ENCODE data around the gene CAMTA1.
"Not testable (repeated sequence)": the region's sequence is repeated elsewhere in the genome, so short reads cannot be mapped to it uniquely, and the experiment has no call there.

CAMTA1 gene

DNA sequence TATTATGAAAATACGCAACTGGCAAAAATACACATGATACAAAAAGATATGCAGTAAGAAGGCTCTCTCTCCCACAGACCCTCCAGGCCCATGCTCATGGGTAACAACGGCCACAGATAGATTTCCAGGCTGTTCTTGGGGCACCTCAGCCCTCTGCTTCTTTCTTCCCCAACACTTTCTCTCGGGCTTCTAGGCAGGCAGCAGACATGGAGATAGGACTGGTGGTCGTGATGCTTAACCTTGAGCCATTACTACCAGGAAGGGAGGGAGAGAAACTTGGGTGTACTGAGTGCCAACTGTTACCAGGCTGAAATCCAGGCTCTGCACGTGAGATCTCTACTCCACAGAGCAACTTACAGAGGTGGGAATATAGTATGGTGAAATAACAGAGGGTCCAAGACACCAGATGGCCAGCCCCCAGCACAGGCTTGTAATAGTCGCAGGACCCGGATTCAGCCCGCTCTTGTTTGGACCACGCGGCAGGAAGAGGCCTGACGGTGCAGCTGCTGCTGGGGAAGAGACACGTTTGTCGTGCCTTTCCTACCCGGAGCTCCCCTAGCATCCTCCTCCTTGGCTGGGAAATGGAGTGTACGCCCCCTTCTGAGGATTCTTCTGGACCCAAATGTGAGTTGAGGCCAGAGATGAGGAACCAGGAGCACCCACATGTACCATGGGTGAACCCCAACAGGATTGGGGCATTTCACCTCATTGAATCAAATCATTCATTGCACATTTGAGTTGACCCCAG is 544.8 kb downstream of the CAMTA1 start:
- DNase-seq (ENCODE audit: low read depth in 1 of 2, low spot score in 1 of 2): no peak

GRCh38 chr1:7330726-7331125 is 545.5 kb downstream of the CAMTA1 start:
- not testable (repeated sequence) for DNase-seq (ENCODE audit: low read depth in 1 of 2, low spot score in 1 of 2)

DNA sequence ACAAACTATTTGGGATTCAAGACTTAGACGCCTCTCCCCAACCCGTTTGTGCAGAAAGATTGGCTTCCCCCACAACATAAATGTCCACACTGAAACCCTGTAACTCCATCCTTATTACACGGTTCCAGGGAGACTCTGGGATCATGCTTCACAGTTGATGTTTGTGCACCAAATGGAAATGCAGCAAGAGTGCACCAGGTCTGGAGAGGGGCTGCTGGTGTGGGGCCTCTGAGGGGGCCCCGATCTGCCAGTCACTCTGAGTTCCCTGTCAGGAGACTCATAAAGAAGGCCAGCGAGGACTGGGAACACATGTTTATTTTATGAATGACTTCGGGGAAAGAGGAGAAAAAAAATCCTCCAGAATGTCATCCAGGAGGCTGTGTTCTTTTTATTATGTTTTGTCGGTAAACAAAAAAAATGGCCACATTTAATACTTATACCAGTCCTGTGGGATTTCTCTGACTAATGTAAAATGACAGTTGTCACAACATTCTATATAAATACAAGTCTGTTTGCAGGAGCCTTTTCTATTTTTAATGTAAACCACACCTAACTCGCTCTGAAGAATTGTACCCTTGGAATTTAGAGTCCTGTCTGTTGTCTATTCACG is 546.8 kb downstream of the CAMTA1 start:
- no peak for DNase-seq (ENCODE audit: low read depth in 1 of 2, low spot score in 1 of 2)

GRCh38 chr1:7333094-7333493 is 547.8 kb downstream of the CAMTA1 start:
- DNase-seq (ENCODE audit: low read depth in 1 of 2, low spot score in 1 of 2): no peak

- DNase-seq (ENCODE audit: low read depth in 1 of 2, low spot score in 1 of 2): no peak
Measured at GRCh38 chr1:7333620-7334019, 548.4 kb downstream of the CAMTA1 start.

GRCh38 chr1:7334475-7335035 is 549.3 kb downstream of the CAMTA1 start:
- no peak for DNase-seq (ENCODE audit: low read depth in 1 of 2, low spot score in 1 of 2)

- no peak for DNase-seq (ENCODE audit: low read depth in 1 of 2, low spot score in 1 of 2)
Measured at GRCh38 chr1:7335224-7335879, 550.1 kb downstream of the CAMTA1 start.

DNA sequence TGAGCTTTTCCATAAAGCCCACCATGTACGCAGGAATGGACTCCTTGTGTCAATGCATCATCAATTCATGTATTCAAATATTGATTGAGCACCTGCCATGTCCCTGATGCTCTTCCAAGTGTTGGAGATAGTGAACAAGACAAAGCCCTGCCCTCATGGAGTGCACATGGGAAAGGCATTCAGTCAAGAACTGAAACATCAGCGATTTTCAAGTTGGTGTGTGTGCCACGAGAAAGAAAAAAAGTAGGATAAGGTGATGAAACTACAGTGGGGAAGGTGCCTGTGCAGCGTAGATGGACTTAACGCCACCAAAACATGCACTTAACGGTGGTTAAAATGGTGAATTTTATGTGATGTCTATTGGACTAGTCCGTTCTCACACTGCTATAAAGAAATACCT is 553.2 kb downstream of the CAMTA1 start:
- DNase-seq (ENCODE audit: low read depth in 1 of 2, low spot score in 1 of 2): no peak

DNA sequence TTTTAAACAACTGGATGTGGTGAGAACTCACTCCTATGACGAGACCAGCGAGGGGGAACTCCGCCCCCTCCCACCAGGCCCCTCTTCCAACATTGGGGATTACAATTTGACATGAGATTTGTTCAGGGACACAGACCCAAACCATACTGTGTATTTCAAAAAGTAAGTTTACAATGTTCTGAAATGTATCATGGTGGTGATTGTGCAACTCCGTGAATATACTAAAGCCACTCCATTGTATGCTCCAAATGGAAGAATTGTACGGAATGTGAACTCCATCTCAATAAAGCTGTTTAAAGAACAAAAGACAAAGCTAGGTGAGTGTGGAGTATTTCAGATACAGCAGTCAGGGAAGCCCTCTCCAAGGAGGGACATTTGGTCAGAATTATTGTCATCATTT is 553.8 kb downstream of the CAMTA1 start:
- DNase-seq (ENCODE audit: low read depth in 1 of 2, low spot score in 1 of 2): no peak

GRCh38 chr1:7339953-7340352 is 554.7 kb downstream of the CAMTA1 start:
- DNase-seq (ENCODE audit: low read depth in 1 of 2, low spot score in 1 of 2): no peak

DNA sequence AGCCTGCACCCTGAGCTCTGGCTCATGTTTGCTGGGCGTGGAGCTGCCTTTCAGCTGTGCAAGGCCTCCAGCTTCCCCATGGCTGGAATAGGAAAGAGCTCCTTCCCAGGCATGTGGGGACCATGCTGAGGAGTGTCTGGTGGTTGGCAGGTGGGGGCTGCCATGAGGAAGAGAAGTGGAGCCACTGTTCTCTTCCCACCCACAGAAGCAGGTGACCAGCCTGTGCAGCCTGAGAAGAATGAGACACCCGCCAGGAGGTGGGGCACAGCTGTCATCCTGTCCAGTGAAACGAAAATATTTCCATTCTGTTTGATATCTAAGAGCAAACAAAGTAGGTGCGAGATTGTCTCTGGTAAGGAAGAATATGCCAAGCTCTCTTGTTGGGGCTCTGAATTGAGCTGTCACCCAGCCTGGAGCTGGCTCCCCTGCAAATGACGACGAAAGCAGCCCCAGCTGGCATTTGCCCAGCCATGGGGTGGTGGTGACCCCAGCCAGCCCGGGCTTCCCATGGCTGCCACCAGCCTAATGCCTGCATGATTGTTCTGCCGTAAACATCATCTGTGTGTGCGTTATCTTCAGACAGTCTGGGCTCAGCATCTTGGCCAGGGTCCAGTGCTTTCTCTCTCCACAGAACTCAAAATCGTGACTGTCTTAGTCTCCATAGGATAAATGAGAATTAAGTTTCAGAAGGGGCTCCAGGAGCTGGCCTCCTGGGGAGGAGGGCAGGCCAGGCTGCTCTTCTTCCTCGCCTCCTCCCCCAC is 556.1 kb downstream of the CAMTA1 start:
- no peak for DNase-seq (ENCODE audit: low read depth in 1 of 2, low spot score in 1 of 2)

- no peak for DNase-seq (ENCODE audit: low read depth in 1 of 2, low spot score in 1 of 2)
Measured at GRCh38 chr1:7343882-7344281, 558.6 kb downstream of the CAMTA1 start.

DNA sequence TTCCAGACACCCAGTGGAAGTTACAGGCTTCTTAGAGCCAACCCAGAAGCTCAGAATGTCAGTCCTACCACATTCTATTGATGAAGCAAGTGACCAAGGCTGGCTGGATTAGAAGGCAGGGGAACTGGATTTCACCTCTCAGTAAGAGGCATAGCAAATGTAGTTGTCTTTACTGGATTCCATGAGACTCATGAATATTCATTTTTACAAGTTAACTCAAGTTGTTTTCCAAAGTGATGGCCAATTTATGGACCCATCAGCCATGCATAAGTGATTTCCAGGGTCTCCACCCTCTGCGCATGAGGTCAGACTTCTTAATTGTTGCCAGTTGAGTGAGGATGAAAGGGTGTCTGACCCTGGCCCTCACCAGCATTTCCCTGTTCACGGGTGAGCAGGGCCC is 559.0 kb downstream of the CAMTA1 start:
- DNase-seq (ENCODE audit: low read depth in 1 of 2, low spot score in 1 of 2): no peak

DNA sequence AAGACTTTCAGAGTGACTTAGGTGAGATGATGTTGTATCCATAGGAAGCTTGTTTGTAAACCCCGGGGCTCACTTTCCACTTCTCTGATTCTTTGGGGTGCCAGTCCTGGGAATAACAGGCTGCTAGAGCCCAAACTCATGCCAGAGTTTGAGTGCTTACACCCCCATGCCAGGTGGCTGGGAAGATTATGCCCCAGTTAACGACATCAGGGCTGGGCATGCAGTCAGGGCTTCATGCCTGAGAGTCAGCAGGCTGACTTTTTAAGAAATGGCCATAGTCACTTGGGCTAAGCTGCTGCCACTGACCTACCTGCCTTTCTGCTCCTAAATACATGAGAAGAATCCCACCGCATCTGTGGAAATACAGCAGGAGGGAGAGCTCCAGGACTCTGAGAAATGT is 560.3 kb downstream of the CAMTA1 start:
- DNase-seq (ENCODE audit: low read depth in 1 of 2, low spot score in 1 of 2): no peak

DNA sequence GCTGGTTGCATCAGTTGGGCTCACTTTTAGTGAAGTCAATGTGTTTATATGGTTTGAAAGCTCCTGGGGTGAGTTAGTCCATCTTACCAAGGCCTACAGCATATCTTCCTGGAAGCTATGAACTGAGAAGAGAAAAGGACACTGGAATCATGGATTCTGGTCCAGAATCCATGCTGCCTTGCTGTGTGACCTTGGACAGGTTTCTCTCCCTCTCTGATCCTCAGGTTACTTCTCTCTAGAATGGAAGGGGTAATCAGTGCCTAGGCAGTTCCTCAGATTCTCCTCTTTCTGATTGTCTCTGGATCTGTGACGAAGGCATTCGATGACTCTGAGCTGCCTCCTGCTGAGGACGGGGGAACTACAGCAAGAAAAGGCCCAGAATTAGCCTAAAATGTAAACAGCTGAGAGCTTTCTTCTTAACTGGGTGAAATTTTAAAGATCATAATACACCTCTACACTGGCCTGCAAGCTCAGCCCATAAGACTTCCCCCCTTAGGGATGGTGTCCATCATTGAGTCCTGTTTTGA is 560.9 kb downstream of the CAMTA1 start:
- DNase-seq (ENCODE audit: low read depth in 1 of 2, low spot score in 1 of 2): no peak

- no peak for DNase-seq (ENCODE audit: low read depth in 1 of 2, low spot score in 1 of 2)
Measured at GRCh38 chr1:7346600-7347570, 561.6 kb downstream of the CAMTA1 start.

DNA sequence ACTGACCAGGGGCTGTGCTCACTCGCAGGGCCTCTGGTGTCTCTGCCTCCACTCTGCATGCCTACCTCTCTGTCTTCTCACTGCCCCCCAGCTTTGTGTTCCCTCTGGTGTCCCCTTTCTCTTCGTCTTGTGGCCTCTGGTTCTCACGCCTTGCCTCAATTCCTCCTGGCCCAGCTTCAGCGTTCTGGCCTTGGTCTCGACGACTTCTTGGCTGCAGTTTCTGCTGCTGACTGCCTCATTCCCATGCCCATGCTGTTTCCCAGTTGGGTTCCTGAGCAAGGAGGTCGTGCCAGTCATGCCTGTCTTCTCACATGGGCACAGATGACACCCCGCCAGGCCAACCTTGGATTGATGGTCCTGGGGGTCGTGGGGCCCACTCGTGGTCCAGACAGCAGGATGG is 562.8 kb downstream of the CAMTA1 start:
- DNase-seq (ENCODE audit: low read depth in 1 of 2, low spot score in 1 of 2): no peak

- DNase-seq (ENCODE audit: low read depth in 1 of 2, low spot score in 1 of 2): no peak
Measured at GRCh38 chr1:7348580-7348979, 563.3 kb downstream of the CAMTA1 start.

GRCh38 chr1:7350804-7351203 is 565.5 kb downstream of the CAMTA1 start:
- no peak for DNase-seq (ENCODE audit: low read depth in 1 of 2, low spot score in 1 of 2)

- DNase-seq (ENCODE audit: low read depth in 1 of 2, low spot score in 1 of 2): no peak
Measured at GRCh38 chr1:7351649-7352048, 566.4 kb downstream of the CAMTA1 start.

Data from activated CD4-positive, alpha-beta T cell treated with anti-CD3 and anti-CD28 coated beads, Interleukin-2, amount 50 U/mL, for 24 hours (primary cell).